Dermis microvascular lymphatic vessel endothelial cell (primary cell): ENCODE data around the gene NR5A1. TPM values are rescaled to one million over a fixed set of nuclear protein-coding genes. Genes with fewer than 3 reads are reported as not detected.

Experiments
- DNase-seq, 2 donors: peaks; one replicate each; pipeline versions ENCODE4 v3.0.0 to v3.0.0-alpha.2; 2010; ENCODE audit warnings: low read depth in 2 of 2
- total RNA-seq: library from RNA; depleted of rRNA; stranded (reverse); fragments of >200 nt; gene quantifications from 2 replicates; pipeline ENCODE4 v1.2.1, GENCODE V29; 2014

The NR5A1 gene
- not detected in 2 replicates for total RNA-seq

DNA sequence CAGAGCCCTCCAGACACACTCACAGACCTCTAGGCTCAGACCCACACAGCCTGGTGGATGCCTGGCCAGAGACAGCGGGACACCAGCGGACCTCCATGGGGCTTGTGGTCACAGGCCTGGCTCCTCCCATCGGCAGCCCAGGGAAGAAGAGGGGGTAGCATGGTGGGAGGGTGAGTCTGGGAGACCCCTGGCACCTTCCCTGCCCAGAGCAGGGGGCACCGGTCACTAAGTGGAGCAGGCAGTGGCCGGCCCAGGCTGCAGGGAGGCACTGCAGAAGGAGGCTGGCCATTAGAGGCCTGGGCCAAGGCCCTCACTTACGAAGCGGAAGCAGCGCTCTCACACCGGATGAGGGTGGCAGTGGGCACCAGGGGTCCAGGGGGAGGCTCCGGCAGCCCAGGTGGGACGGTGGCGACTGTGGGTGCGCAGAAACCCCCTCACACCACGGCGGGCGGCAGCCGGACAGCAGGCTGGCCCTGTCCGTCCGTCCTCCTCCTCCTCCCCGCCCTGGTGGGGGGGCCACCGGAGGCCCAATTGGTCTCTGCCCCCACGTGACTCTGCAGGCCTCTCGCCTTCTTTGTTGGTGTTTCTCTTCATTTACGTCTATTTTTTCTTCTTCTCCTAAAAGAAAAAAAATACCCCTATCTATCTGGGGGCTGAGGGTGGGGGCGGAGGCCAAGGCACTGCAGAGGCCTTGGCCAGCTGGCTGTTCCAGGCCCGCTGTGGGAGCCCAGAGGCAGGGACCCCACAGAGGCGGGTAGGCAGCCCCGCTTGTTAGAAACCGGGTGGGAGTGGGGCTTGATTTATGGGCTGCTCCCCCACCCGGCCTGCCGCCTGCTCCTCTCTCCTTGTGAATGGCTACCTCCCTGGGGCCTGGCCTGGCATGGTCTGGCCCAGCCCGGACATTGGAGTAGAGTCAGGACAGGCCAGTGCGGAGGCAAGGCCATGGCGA is at the start of gene NR5A1:
NR5A1 (minus strand) TSS at position 469 of the 949 bp plus-strand sequence. CDS start 4,004 bp downstream, outside the sequence.
- no peak for DNase-seq

DNA sequence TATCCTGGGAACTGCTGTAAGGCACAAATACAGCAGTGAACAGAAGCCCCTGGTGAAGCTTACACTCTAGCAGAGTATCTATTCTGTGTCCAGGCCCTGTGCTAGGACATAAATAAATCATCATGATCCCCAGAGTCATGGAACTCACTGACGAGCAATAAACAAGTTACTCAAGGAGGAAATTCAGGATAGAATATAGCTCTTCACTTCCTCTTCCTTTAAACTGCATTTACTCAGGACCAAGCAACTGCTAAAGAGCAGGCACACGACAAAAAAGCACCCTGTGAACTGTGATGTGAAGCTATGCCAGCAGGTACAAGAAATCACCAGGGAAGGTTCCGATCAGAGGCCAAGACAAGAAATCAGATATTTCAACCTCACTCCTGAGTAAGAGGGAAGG is 47.8 kb upstream of the NR5A1 start:
- DNase-seq: no peak

DNA sequence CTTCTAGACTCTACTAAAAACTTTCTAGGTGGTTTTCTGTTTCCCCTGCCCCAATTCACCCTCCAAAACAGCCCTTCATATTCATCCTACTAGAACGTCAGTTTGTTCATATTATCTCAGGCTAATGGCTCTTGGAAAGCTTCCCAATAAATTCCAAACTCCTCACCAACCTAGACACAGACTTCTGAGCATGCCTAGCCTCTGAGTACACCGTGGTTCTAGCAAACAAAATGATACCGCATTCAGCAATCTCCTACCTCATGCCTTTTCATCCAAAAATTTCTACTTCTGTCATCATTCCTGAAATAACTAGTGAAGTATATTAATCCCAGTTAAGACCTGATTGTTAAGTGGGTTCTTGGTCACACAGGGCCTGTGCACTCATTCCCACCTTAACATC is 46.5 kb upstream of the NR5A1 start:
- no peak for DNase-seq

DNA sequence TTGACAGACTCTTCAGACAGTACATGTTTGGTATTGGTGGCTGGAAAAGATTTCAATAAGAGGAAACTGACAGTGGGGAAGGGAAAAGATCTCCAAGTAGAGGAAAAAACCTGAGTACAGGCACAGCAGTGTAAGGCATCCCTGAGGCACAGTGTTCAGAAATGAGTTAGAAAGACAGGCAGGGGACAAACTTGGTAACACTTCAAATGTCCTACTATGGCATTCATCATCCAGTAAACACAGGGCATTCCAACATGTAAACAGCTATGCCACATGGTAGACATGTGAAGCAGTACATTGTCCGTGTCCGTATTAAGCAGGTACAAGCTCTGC is 45.0 kb upstream of the NR5A1 start:
- DNase-seq: no peak

DNA sequence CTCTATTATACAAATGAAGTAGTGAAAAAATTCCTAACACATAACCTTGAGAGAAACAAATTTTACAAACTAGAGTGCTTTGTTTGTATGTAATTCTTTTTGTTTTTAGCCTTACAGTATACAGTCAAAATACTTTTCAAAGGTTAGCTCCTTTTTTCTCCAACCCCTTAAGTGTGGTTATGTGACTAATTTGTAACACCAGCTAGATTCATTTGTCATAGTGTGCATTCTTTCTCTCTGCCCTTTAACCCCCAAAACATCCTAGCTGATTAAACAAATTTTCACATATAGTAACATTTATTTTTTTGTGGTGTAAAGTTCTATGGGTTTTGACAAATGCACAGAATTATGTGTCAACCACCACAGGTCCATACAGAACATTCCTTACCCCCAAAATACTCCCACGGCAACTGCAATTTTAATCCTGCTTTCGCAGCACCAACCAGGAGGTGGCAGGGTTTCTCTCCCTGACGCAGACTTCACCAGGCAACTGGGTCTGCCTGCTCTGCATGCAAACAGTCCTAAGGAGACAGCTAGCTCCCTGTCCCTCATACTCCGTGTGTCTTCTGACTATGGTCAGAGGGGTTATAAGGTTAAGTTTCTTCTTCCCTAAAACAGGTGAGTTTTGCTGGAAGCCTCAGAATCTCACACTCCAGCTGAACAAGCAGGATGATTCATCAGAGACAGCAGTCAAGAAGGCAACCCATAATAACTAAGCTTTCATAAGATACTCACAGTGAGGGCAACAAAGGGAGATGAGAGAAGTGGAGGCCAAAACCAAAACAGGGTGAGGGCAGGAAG is 44.5 kb upstream of the NR5A1 start:
- peak; percentile 27 to 51 for DNase-seq

DNA sequence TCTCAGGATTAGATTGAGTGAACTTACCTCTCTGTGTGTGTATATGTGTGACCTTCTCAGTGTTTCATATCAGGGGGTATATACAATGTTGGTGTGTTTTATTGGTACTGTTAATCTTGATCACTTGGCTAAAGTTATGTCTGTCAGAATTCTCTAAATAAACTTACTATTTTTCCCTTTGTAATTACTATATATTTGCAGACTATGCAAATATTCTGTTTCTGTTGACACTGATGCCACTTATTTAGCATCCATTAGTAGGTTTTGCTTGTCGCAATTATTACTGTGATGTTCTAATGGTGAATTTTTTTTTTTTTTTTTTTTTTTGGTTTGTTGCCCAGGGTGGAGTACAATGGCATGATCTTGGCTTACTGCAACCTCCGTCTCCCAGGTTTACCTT is 42.9 kb upstream of the NR5A1 start:
- DNase-seq: no peak

DNA sequence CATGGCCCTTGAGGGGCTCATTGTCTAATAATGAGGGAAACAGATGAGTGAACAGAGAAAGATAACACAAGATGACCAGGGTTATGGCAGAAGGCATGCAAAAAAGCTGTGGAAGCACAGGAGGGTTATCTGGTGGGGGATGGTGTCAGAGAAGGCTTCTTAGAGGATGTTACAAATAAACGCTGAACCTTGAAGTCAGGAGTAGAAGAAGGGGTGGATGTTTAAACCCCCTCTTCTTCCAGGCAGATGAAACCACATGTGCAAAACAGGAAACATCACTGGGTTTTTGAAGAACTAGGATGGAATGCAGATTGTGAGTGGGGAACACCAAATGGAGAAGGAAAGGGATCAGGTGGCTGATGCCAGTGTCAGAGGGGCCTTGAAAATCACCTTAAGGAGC is 41.8 kb upstream of the NR5A1 start:
- DNase-seq: no peak

DNA sequence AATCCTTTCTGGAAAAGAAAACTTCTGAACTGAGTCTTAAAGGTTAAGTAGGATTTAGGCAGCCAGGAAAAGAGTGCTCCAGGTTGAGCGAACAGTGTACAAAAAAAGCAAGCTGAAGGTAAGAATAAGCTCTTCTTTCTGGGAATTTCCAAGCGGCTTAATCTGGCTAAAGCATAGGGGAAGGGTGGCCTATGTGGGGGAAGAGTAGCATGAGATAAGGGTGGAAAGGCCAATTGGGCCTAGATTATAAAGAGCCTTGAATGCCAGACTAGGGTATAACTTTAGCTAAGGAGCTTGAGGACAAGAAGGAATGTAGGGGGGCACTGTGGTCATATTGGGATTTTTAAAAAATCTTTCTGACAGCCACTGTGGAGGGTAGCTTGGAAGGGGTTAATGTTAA is 37.3 kb upstream of the NR5A1 start:
- no peak for DNase-seq

DNA sequence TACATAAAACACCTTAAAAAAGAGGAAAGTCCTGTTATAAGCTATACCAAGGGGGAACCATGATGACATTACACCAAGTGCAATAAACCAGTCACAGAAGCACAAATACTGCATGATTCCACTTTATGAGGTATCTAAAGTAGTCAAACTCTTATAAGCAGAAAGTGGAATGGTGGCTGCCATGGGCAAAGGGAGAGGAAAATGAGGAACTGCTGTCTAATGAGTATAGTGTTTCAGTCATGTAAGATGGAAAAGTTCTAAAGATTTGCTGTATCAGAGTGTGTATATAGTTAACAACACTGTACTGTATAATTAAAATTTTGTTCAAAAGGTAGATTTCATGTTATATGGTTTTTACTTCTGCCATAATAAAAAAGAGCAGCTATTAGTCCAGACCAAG is 34.6 kb upstream of the NR5A1 start:
- DNase-seq: no peak

DNA sequence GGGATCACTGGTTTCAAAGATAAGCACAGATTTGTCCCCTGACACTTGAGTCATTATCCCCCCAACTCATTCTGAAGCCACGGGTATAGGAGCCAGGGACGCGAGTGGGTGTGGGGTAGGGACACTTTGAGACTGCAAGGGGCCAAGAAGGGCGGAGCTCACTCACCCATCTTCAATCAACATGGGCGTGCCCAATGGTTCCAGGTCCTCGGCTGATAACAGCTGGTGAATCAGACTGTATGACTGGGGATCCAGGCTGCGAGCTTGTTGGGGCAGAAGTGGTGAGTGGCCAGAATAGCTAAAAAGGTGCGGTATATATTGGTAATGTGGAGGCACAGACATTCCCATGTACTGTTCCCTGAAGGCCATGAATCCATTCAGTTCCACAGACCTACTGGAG is 30.7 kb upstream of the NR5A1 start:
- DNase-seq: no peak

DNA sequence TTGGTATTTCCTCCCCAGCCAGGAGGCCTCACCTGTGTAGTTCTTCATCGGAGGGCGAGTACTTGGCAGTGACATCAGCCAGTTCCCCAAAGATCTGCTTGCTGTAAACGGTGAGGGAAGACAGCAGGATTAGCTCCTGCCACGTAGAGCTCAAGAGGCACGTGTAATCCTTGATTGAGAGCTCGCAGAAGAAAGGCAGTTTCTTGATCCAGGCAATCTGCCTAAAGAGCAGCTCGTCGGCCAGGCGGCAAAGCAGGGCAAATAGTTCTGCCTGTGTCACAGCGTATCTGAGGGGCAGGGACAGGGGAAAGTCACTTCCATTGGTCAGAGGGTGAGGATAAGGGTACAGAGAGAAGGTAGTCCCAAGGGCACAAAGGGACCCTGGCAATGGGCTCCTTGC is 28.6 kb upstream of the NR5A1 start:
- no peak for DNase-seq

DNA sequence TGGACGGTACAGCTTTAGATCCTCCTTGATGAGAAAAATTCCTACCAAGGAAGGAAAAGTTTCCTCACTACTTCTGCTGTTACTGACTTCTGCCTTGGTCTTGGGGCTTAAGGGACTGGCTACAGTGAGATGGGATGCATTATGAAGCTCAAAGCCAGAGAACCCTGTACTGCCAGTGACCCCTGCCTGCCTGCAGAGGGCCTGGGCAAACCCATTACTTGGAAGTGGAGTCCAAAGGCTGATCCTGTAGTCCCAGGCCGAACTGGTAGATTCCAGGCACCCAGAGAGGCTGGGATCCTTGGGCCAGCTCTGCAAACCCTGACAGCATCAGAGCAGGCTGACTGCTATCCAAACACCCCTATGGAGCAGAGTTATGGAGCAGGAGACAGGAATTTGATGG is 25.7 kb upstream of the NR5A1 start:
- DNase-seq: no peak

DNA sequence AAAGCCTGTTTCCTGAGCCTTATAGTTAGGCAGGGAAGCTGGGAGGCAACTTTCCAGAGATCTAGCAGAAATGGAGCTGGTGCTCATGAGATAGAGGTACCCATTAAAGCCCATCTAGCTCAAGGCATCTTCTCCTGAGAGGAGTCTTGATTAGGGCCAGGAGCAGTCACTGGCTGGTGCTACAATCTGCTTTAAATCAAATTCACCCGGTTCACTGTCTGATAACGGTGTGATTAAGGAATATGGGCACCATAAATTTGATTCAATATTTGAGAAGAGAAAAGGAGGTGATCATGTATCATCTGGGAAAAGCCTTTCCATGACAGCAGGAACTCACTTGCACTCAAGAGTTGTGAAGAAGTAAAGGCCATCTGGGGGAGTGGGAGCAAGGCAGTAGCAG is 23.9 kb upstream of the NR5A1 start:
- no peak for DNase-seq

DNA sequence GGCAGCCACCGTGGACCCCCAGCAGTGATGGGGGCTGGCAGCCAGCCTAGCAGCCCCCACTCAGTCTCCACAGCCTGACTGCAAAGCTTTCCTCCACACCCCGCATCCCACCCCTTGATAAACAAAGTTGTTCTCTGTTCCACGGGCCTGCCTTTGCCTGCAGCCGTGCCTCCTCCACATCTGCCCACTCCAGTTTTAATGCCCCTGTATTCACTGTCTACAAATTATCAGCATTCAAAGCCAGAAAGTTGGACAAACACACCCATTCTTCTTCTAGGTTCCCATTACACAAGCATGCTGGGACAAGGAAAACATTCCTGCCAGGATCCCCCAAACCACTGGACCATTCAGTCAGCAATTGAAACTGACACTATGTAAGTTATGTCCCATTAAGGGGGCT is 23.0 kb upstream of the NR5A1 start:
- no peak for DNase-seq

DNA sequence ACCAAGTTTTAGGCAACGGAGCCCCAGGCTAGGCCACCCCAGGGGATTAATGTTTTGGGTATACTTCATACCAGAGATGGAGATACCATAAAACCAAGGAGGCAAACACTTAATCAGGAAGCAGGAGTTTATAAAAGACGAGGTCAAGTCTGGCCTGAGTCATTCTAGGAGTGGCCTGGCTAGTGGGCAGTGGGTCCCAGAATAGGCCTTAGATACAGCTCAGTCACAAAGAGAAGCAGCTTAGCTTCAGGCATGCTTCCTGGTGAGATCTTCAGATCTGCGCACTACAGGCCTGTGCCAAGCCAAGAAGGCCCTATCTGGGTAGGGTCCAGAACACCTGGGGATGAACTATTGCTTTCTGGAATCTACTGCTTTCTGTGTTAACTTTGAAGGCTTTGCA is 20.6 kb upstream of the NR5A1 start:
- no peak for DNase-seq

DNA sequence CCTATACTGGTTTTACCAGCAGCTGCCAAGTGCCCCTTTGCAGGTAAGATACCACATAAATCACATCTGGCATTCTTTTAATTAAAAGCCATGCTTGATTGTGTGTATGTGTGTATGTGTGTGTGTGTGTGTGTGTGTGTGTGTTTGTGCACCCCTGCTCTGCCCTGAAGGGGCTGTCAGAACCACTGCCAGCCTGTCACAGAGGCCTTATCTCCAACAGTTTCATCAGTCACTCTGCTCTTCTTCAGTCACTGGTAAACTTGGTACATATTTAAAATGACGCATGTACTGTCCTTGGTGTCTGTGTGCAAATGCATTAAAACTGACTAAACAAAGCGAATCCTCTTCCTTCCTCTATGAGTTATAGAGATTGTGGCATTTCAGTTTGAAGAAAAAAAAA is 19.0 kb upstream of the NR5A1 start:
- DNase-seq: no peak

DNA sequence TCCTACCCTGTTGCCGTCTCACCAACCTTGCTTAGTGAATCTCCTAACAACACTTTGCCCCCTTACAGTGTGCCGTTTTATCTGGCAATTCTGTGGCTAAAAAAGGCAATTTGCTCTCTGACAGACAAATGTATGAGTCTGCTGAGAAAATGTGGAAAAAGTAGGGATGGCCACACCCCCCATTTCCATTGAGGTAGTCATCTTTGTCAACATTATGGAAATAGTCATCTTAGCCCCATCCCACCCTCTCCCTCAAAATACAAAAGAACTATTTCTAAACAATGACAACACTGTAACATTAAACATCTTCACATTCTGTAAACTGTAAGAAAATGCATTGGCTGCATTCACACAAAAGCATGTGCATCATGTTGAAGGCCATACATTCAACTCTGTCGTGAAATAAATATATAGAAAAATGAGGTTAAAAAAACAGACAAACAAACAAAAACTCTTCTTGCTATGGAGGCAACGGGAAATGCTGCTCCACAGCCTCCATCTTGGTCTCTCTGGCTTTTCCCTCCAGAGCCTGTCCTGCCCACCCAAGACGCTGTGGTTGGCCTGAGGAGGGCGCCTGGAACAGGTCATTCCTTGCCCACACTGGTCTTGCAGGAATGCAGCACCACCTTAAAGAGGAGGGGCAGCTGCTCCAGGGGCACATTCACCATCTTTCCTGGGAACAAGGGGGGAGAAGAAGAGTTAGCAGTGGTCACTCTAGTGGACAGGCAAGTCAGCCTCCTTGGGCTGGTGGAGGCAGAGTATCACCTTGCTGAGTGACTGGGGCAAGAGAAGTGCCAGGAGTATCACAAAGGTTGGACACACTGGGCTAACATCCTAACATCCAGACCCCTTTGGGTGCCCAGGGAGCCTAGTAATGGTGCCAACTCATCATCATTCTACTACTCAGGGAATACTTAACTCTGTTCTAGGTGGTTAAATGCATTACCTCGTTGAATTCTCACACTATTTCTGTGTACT is 15.2 kb upstream of the NR5A1 start:
- DNase-seq: no peak

DNA sequence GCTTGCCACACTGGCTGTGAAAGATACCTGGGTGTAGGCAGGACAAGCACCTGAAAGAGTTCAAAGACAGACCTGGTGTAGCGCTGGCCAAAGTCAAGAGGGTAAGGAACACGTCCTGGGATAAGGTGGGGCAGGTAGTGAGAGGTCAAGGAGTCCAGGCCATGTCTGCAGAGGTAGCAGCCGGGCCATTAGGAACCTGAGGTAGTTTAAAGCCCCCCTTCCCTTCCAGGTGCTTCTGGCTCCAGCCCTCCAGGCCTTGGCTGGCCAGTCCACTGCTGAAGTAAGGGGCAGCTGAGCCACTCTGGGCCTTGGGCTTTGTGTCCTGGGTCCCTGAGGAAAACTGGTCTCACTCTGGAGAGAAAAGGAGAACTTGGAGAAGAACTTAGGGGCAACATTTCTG is 13.9 kb upstream of the NR5A1 start:
- DNase-seq: no peak

DNA sequence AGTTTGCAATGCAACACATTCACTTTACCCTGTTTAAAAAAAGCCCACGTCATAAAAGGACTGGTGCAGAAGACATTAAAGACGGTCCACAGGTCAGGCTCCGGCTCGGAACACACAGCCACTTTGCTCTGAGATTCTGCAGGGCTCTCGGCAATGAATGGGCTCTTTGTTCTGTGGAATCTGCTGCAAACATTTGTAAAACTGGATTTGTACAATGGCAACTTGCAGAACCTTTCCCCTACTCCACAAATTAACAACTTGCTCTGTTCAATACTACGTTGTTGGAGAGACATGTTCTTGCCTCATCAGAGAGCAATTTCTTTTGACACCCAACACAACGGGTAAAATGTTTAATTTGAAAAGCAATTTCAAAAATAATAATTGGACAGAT is 13.0 kb upstream of the NR5A1 start:
- DNase-seq: no peak

DNA sequence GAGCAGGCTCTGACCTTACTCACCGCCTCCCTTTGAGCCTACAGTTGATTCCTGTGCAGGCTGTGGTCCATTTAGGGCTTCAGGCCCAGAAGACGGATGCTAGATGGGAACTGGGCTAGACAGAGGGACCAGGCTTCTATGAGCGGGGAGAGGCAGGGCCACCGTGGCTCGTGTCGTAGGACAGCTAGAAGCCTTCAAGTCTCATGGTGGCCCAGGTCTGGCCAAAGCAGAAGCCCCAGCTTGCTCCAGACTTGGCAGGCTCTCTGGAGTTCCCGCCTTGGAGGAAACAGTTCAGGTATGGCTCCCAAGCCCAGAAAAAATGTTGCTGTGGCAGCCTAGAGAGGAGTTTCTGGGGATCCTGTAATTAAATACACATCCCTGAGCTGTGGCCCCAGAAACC is 10.9 kb upstream of the NR5A1 start:
- DNase-seq: no peak

DNA sequence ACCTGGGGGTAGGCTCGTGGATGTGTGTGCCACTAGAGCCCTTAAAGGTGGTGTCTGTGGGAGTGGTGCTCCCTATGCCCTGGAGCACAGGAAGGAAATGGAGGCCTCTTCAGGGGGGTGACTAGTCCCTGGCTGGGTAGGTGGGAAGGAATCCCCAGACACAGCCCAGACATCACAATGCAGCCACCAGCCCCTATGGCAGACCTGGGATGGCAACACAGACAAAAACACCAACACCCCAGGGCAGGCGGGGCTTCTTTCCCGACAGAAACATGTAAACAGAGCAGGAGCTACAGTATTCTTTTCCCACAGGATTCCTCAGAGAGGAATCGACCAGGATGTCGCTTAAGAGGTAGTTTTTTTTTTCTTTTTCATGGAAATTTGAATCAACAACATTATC is 10.4 kb upstream of the NR5A1 start:
- DNase-seq: no peak

DNA sequence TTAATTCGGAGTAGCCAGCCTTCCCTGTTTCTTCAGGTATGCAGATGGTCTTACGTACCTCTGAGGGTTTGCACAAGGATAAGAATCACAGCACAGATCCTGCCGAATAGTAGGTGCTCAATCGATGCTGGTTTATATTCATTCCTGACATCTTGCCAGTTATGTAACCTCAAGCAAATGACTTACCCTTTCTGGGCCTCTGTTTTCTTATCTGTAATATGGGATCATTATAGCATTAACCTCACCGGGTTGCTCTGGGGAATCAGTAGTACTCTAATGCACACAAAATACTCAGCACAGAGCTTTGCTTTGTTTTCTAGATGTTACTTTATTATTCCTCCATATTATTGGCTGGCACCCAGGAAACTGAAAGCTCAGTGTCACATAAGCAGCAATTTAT is 7.7 kb upstream of the NR5A1 start:
- no peak for DNase-seq
